Calu3 (cell line): ENCODE results near the gene C4orf50. TPM values are rescaled to one million over a fixed set of nuclear protein-coding genes. Genes with fewer than 3 reads are reported as not detected.

Experiments used
- BruUV-seq: library from RNA; stranded (reverse); fragments of 400-500 nt; replicated peaks from 2 replicates; lab custom pipeline; 2021; lab: Mats Ljungman, UMichigan
- CTCF ChIA-PET: fragments of 300-600 bp; sonication (Branson Sonifier 250); formaldehyde crosslinking; loops from one replicate; lab custom pipeline; 2022; ENCODE audit warnings: antibody characterized with exemption; lab: Charles Lee
- DNase-seq: peaks from one replicate; pipeline ENCODE4 v3.0.0; 2022
- H3K27ac Mint-ChIP-seq: one replicate; pipeline ENCODE4 v1.8.0; 2022; ENCODE audit warnings: mixed read lengths; ENCODE audit not compliant: unreplicated experiment
- H3K27me3 Mint-ChIP-seq: one replicate; pipeline ENCODE4 v1.8.0; 2022; ENCODE audit warnings: mixed read lengths; ENCODE audit not compliant: unreplicated experiment
- H3K36me3 Mint-ChIP-seq: one replicate; pipeline ENCODE4 v1.8.0; 2022; ENCODE audit warnings: mild to moderate bottlenecking, moderate library complexity, mixed read lengths; ENCODE audit not compliant: insufficient read depth, unreplicated experiment
- H3K4me1 Mint-ChIP-seq: one replicate; pipeline ENCODE4 v1.8.0; 2022; ENCODE audit warnings: mild to moderate bottlenecking, low read depth, mixed read lengths; ENCODE audit not compliant: unreplicated experiment
- H3K4me3 Mint-ChIP-seq: one replicate; pipeline ENCODE4 v1.8.0; 2022; ENCODE audit warnings: mild to moderate bottlenecking, low read depth, moderate library complexity, mixed read lengths; ENCODE audit not compliant: unreplicated experiment
- H3K9me3 Mint-ChIP-seq: one replicate; pipeline ENCODE4 v1.8.0; 2022; ENCODE audit warnings: low read depth, mixed read lengths; ENCODE audit not compliant: unreplicated experiment
- intact Hi-C: fragments of 100-400 bp; cut with micrococcal nuclease; formaldehyde crosslinking; loops from one replicate; pipeline ENCODE4 v1.10.0; 2022; ENCODE audit not compliant: unreplicated experiment
- total RNA-seq: library from RNA; stranded (reverse); gene quantifications from 2 replicates; pipeline ENCODE4 v1.2.3, GENCODE V29; 2022
- TF ChIP-seq, protein P1 (sequence below): fragments of 200-600 bp; IDR thresholded peaks from one replicate; pipeline ENCODE4 v1.8.0; 2022; ENCODE audit warnings: antibody characterized with exemption; ENCODE audit not compliant: unreplicated experiment

The C4orf50 gene
- total RNA-seq, 1 experiment from 2014 or later: not detected

DNA sequence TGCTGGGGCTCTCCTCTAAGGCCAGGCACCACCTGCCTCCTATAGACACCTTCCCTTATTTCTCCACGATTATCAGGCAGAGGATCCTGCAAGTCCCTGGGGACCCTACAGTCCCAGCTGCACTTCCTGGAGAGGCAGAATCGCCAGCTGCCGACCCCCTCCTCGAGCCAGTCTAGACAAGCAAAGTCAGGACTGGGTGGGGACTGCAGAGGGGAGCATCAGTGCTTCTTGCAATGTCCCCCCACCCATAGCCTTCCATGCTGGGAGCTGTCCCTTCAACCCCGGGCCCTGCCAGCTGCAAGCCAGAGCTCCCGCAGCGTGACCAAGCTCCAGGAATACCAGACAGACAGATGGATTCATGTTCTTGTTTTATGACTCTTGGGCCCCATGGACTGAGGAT is 124.0 kb downstream of the C4orf50 start:
- Mint-ChIP-seq H3K36me3 (no peaks in the 10 kb centered on the region), H3K4me1 (no peaks in the 10 kb centered on the region), H3K9me3 (peaks cover 7% of the 10 kb centered on the region), H3K27me3 (no peaks in the 10 kb centered on the region), H3K4me3 (no peak overlapping the region), H3K27ac (no peak overlapping the region)
- intact Hi-C loops: no loop called here
- DNase-seq: no peak
- TF ChIP-seq, protein P1, sequence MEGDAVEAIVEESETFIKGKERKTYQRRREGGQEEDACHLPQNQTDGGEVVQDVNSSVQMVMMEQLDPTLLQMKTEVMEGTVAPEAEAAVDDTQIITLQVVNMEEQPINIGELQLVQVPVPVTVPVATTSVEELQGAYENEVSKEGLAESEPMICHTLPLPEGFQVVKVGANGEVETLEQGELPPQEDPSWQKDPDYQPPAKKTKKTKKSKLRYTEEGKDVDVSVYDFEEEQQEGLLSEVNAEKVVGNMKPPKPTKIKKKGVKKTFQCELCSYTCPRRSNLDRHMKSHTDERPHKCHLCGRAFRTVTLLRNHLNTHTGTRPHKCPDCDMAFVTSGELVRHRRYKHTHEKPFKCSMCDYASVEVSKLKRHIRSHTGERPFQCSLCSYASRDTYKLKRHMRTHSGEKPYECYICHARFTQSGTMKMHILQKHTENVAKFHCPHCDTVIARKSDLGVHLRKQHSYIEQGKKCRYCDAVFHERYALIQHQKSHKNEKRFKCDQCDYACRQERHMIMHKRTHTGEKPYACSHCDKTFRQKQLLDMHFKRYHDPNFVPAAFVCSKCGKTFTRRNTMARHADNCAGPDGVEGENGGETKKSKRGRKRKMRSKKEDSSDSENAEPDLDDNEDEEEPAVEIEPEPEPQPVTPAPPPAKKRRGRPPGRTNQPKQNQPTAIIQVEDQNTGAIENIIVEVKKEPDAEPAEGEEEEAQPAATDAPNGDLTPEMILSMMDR: no peak
- no TSS peak for BruUV-seq
- CTCF ChIA-PET: no interaction called here

DNA sequence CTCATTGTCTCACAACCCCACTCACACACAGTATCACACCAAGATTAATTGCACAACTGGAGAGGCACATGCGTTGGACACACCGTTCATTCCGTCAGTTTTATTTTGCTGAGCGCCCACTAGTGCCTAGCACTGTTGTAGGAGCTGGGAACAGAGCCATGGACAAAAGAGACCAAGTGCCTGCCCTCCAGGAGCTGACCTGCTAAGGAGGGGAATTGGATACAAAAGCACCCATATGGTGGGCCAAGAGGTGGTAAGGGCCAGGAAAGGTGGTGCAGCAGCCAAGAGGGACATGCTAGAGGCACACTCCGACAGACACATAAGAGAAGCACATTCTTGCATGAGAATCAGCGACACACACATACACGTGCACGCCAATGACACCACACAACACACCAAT is 124.6 kb downstream of the C4orf50 start:
- TF ChIP-seq, protein P1: no peak
- H3K4me1 Mint-ChIP-seq: no peaks in the 10 kb centered on the region

DNA sequence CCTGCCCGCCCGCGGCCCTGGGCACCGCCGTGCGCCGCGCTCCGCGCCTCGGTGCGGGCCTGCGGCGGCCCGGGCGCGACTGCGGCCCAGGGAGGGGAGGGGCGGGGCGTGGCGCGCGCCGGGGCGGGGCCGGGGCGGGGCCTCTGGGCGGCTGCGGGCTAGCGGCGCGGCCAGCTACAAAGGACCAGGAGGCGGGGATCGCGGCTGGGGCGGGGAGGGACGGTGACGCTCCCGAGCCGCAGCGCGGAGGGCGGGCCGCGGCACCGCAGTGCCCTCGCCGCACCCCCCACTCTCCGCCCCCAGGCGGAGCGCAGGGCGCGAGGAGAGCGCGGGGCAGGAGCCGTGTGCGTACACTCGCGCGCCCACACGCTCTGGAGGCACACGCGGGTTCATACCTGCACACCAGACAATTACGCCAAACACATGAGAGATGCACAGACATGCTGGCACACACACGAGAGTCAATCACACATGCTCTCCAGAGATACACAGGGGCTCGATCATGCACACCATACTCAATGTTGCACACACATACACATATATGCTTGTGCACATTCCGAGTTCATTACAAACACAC is 125.1 kb downstream of the C4orf50 start, which contains the start of gene CRMP1:
TSS of gene CRMP1 (minus strand) at position 83 of the 577 bp plus-strand sequence. CDS start 117 bp downstream, outside the sequence.
- TF ChIP-seq, protein P1: no peak
- Mint-ChIP-seq H3K9me3 (peaks cover 3% of the 10 kb centered on the region), H3K36me3 (no peaks in the 10 kb centered on the region), H3K27ac (no peak within 1 kb of the TSS), H3K4me3 (no peak within 1 kb of the TSS), H3K4me1 (no peaks in the 10 kb centered on the region), H3K27me3 (no peaks in the 10 kb centered on the region)
- no peak for DNase-seq
- intact Hi-C loops: no loop called here
- CTCF ChIA-PET: no interaction called here
- BruUV-seq: no TSS peak

More for the DNA sequence above, 124.6 kb downstream of the C4orf50 start:
- DNase-seq: no peak
- H3K9me3 Mint-ChIP-seq: peaks cover 4% of the 10 kb centered on the region
- intact Hi-C loops: no loop called here
- H3K27ac Mint-ChIP-seq: no peak overlapping the region
- CTCF ChIA-PET: no interaction called here
- H3K27me3 Mint-ChIP-seq: no peaks in the 10 kb centered on the region
- BruUV-seq: no TSS peak
- no peaks in the 10 kb centered on the region for H3K36me3 Mint-ChIP-seq
- H3K4me3 Mint-ChIP-seq: no peak overlapping the region

DNA sequence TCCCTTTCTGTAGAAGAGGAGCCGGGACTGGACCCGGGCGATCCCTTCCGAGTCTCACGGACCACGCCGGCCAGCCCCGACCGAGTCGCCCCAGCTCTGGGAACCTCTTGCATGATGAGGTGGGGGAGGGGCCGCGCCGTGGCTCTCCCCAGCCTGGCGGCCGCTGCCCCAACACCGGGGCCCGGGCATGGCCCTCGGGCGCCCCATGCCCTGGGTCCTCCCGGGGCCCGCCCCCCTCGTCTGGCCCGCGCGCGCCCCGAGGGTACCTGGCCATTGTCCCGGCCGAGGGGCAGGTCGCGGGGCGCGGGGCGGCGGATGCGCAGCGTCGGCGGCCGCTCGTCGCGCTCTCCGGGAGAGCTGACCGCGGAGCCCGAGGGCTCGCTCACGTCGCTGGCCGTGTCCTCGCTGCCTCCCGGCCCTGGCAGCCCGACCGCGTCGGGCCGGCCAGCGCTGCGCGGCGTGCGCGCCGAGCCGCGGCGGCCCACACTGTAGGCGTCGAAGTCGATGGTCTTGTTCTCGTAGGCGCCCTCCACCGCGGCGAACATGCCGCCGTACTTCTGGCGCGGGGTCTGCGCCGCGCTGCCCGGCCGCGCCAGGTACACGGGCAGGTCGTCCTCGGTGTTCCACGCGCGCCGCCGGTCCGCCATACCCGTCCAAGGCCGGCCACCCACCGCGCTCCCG is 125.8 kb downstream of the C4orf50 start:
- no peak for DNase-seq
- intact Hi-C loops: no loop called here
- no TSS peak for BruUV-seq
- Mint-ChIP-seq H3K36me3 (no peaks in the 10 kb centered on the region), H3K27ac (no peak overlapping the region), H3K9me3 (peaks cover 3% of the 10 kb centered on the region), H3K27me3 (no peaks in the 10 kb centered on the region), H3K4me1 (no peaks in the 10 kb centered on the region), H3K4me3 (no peak overlapping the region)
- CTCF ChIA-PET: no interaction called here
- TF ChIP-seq, protein P1: no peak
